HG03521 (cell line): ENCODE data around the gene ST6GALNAC3.

ENCODE experiments used
- ATAC-seq: cut with Tn5 transposase; IDR thresholded peaks from one replicate; pipeline ENCODE4 v1.9.1; 2021; ENCODE audit warnings: mild to moderate bottlenecking, moderate library complexity; ENCODE audit not compliant: unreplicated experiment

Gene ST6GALNAC3

GRCh38 chr1:76562292-76562691 lies 487.7 kb downstream of the ST6GALNAC3 start:
- ATAC-seq, result no peak

GRCh38 chr1:76568573-76569238 lies 494.2 kb downstream of the ST6GALNAC3 start:
- ATAC-seq, result no peak

GRCh38 chr1:76571248-76571647 lies 496.7 kb downstream of the ST6GALNAC3 start:
- ATAC-seq, result no peak

- no peak for ATAC-seq
Observed at GRCh38 chr1:76572229-76572628, 497.7 kb downstream of the ST6GALNAC3 start.

GRCh38 chr1:76576876-76577524 lies 502.5 kb downstream of the ST6GALNAC3 start:
- no peak for ATAC-seq

- ATAC-seq, result no peak
Observed at GRCh38 chr1:76577525-76578185, 503.1 kb downstream of the ST6GALNAC3 start.

GRCh38 chr1:76580206-76580605 lies 505.7 kb downstream of the ST6GALNAC3 start:
- no peak for ATAC-seq

GRCh38 chr1:76581712-76582111 lies 507.2 kb downstream of the ST6GALNAC3 start:
- no peak for ATAC-seq

GRCh38 chr1:76583235-76583868 lies 508.8 kb downstream of the ST6GALNAC3 start:
- no peak for ATAC-seq

GRCh38 chr1:76583875-76584477 lies 509.4 kb downstream of the ST6GALNAC3 start:
- no peak for ATAC-seq

GRCh38 chr1:76585980-76586674 lies 511.6 kb downstream of the ST6GALNAC3 start:
- no peak for ATAC-seq

- no peak for ATAC-seq
Observed at GRCh38 chr1:76587212-76587611, 512.7 kb downstream of the ST6GALNAC3 start.

GRCh38 chr1:76591461-76591860 lies 516.9 kb downstream of the ST6GALNAC3 start:
- no peak for ATAC-seq

GRCh38 chr1:76591963-76592362 lies 517.4 kb downstream of the ST6GALNAC3 start:
- ATAC-seq, result no peak

GRCh38 chr1:76593141-76593540 lies 518.6 kb downstream of the ST6GALNAC3 start:
- ATAC-seq, result no peak

GRCh38 chr1:76593618-76594017 lies 519.1 kb downstream of the ST6GALNAC3 start:
- ATAC-seq, result no peak

- ATAC-seq, result no peak
Observed at GRCh38 chr1:76595024-76595423, 520.5 kb downstream of the ST6GALNAC3 start.

GRCh38 chr1:76601465-76601864 lies 526.9 kb downstream of the ST6GALNAC3 start:
- no peak for ATAC-seq

- no peak for ATAC-seq
Observed at GRCh38 chr1:76607717-76608116, 533.2 kb downstream of the ST6GALNAC3 start.

GRCh38 chr1:76611770-76612445 lies 537.4 kb downstream of the ST6GALNAC3 start:
- no peak for ATAC-seq
